ENCODE data around the gene RIPOR2.
"Not testable (repeated sequence)": the region's sequence is repeated elsewhere in the genome, so short reads cannot be mapped to it uniquely, and the experiment has no call there.

The RIPOR2 gene

GRCh38 chr6:24951811-24952299, 16.1 kb upstream of the RIPOR2 start:
- Histone ChIP-seq H3K4me3 (ENCODE audit: low read length in 2 of 2) (no peak overlapping the region), H3K9me3 (ENCODE audit: control insufficient read depth in 2 of 2, low read length in 2 of 2) (no peaks in the 10 kb centered on the region), H3K27me3 (ENCODE audit: control insufficient read depth in 1 of 2, insufficient read depth in 2 of 2, low read length in 2 of 2) (no peaks in the 10 kb centered on the region), H3K36me3 (ENCODE audit: control insufficient read depth in 2 of 2, insufficient read depth in 2 of 2, low read length in 2 of 2) (no peaks in the 10 kb centered on the region), H3K27ac (ENCODE audit: low read length) (no peak overlapping the region), H3K4me1 (ENCODE audit: control insufficient read depth, insufficient read depth, low read length) (no peaks in the 10 kb centered on the region), H3K9ac (ENCODE audit: low read length in 2 of 2) (no peak overlapping the region)

GRCh38 chr6:24950218-24950941, 14.6 kb upstream of the RIPOR2 start:
- Histone ChIP-seq H3K27me3 (ENCODE audit: control insufficient read depth in 1 of 2, insufficient read depth in 2 of 2, low read length in 2 of 2) (no peaks in the 10 kb centered on the region), H3K9me3 (ENCODE audit: control insufficient read depth in 2 of 2, low read length in 2 of 2) (no peaks in the 10 kb centered on the region), H3K27ac (ENCODE audit: low read length) (no peak overlapping the region), H3K4me3 (ENCODE audit: low read length in 2 of 2) (no peak overlapping the region), H3K36me3 (ENCODE audit: control insufficient read depth in 2 of 2, insufficient read depth in 2 of 2, low read length in 2 of 2) (no peaks in the 10 kb centered on the region), H3K4me1 (ENCODE audit: control insufficient read depth, insufficient read depth, low read length) (no peaks in the 10 kb centered on the region), H3K9ac (ENCODE audit: low read length in 2 of 2) (no peak overlapping the region)

GRCh38 chr6:24949020-24949569, 13.3 kb upstream of the RIPOR2 start:
- Histone ChIP-seq H3K9ac (ENCODE audit: low read length in 2 of 2) (no peak overlapping the region), H3K27me3 (ENCODE audit: control insufficient read depth in 1 of 2, insufficient read depth in 2 of 2, low read length in 2 of 2) (no peaks in the 10 kb centered on the region), H3K9me3 (ENCODE audit: control insufficient read depth in 2 of 2, low read length in 2 of 2) (no peaks in the 10 kb centered on the region), H3K36me3 (ENCODE audit: control insufficient read depth in 2 of 2, insufficient read depth in 2 of 2, low read length in 2 of 2) (no peaks in the 10 kb centered on the region), H3K4me3 (ENCODE audit: low read length in 2 of 2) (no peak overlapping the region), H3K27ac (ENCODE audit: low read length) (no peak overlapping the region), H3K4me1 (ENCODE audit: control insufficient read depth, insufficient read depth, low read length) (no peaks in the 10 kb centered on the region)

- H3K27ac ChIP-seq (ENCODE audit: low read length); H3K4me1 ChIP-seq (ENCODE audit: control insufficient read depth, insufficient read depth, low read length): not testable (repeated sequence)
These were observed 12.5 kb upstream of the RIPOR2 start for GRCh38 chr6:24948261-24948660.

GRCh38 chr6:24947636-24948035, 11.9 kb upstream of the RIPOR2 start:
- Histone ChIP-seq H3K9me3 (ENCODE audit: control insufficient read depth in 2 of 2, low read length in 2 of 2) (no peaks in the 10 kb centered on the region), H3K27me3 (ENCODE audit: control insufficient read depth in 1 of 2, insufficient read depth in 2 of 2, low read length in 2 of 2) (no peaks in the 10 kb centered on the region), H3K9ac (ENCODE audit: low read length in 2 of 2) (no peak overlapping the region), H3K4me1 (ENCODE audit: control insufficient read depth, insufficient read depth, low read length) (no peaks in the 10 kb centered on the region), H3K4me3 (ENCODE audit: low read length in 2 of 2) (no peak overlapping the region), H3K27ac (ENCODE audit: low read length) (no peak overlapping the region), H3K36me3 (ENCODE audit: control insufficient read depth in 2 of 2, insufficient read depth in 2 of 2, low read length in 2 of 2) (no peaks in the 10 kb centered on the region)

More at GRCh38 chr6:24948261-24948660, 12.5 kb upstream of the RIPOR2 start:
- not testable (repeated sequence) for H3K27me3 ChIP-seq (ENCODE audit: control insufficient read depth in 1 of 2, insufficient read depth in 2 of 2, low read length in 2 of 2); H3K4me3 ChIP-seq (ENCODE audit: low read length in 2 of 2); H3K9me3 ChIP-seq (ENCODE audit: control insufficient read depth in 2 of 2, low read length in 2 of 2); H3K9ac ChIP-seq (ENCODE audit: low read length in 2 of 2); H3K36me3 ChIP-seq (ENCODE audit: control insufficient read depth in 2 of 2, insufficient read depth in 2 of 2, low read length in 2 of 2)

- Histone ChIP-seq H3K4me1 (ENCODE audit: control insufficient read depth, insufficient read depth, low read length) (no peaks in the 10 kb centered on the region), H3K27me3 (ENCODE audit: control insufficient read depth in 1 of 2, insufficient read depth in 2 of 2, low read length in 2 of 2) (no peaks in the 10 kb centered on the region), H3K9me3 (ENCODE audit: control insufficient read depth in 2 of 2, low read length in 2 of 2) (peaks cover 0 to 3% of the 10 kb centered on the region in 2 donors), H3K4me3 (ENCODE audit: low read length in 2 of 2) (no peak overlapping the region), H3K27ac (ENCODE audit: low read length) (no peak overlapping the region), H3K36me3 (ENCODE audit: control insufficient read depth in 2 of 2, insufficient read depth in 2 of 2, low read length in 2 of 2) (no peaks in the 10 kb centered on the region), H3K9ac (ENCODE audit: low read length in 2 of 2) (no peak overlapping the region)
These were observed 9.3 kb upstream of the RIPOR2 start for GRCh38 chr6:24945054-24945453.

- Histone ChIP-seq H3K9ac (ENCODE audit: low read length in 2 of 2) (no peak overlapping the region), H3K36me3 (ENCODE audit: control insufficient read depth in 2 of 2, insufficient read depth in 2 of 2, low read length in 2 of 2) (no peaks in the 10 kb centered on the region), H3K4me3 (ENCODE audit: low read length in 2 of 2) (no peak overlapping the region), H3K9me3 (ENCODE audit: control insufficient read depth in 2 of 2, low read length in 2 of 2) (peaks cover 0 to 3% of the 10 kb centered on the region in 2 donors), H3K27ac (ENCODE audit: low read length) (no peak overlapping the region), H3K27me3 (ENCODE audit: control insufficient read depth in 1 of 2, insufficient read depth in 2 of 2, low read length in 2 of 2) (no peaks in the 10 kb centered on the region), H3K4me1 (ENCODE audit: control insufficient read depth, insufficient read depth, low read length) (no peaks in the 10 kb centered on the region)
These were observed 8.0 kb upstream of the RIPOR2 start for GRCh38 chr6:24943774-24944173.

- Histone ChIP-seq H3K4me3 (ENCODE audit: low read length in 2 of 2) (no peak overlapping the region), H3K27ac (ENCODE audit: low read length) (no peak overlapping the region), H3K4me1 (ENCODE audit: control insufficient read depth, insufficient read depth, low read length) (no peaks in the 10 kb centered on the region)
These were observed 4.7 kb upstream of the RIPOR2 start for GRCh38 chr6:24940311-24940917.

GRCh38 chr6:24936641-24937317, 1.0 kb upstream of the RIPOR2 start:
- Histone ChIP-seq H3K36me3 (ENCODE audit: control insufficient read depth in 2 of 2, insufficient read depth in 2 of 2, low read length in 2 of 2) (no peaks in the 10 kb centered on the region), H3K27ac (ENCODE audit: low read length) (no peak overlapping the region)

More at GRCh38 chr6:24940311-24940917, 4.7 kb upstream of the RIPOR2 start:
- Histone ChIP-seq H3K9me3 (ENCODE audit: control insufficient read depth in 2 of 2, low read length in 2 of 2) (peaks cover 0 to 3% of the 10 kb centered on the region in 2 donors), H3K36me3 (ENCODE audit: control insufficient read depth in 2 of 2, insufficient read depth in 2 of 2, low read length in 2 of 2) (no peaks in the 10 kb centered on the region), H3K9ac (ENCODE audit: low read length in 2 of 2) (no peak overlapping the region), H3K27me3 (ENCODE audit: control insufficient read depth in 1 of 2, insufficient read depth in 2 of 2, low read length in 2 of 2) (no peaks in the 10 kb centered on the region)

GRCh38 chr6:24933868-24934401, 1.8 kb downstream of the RIPOR2 start:
- no peak overlapping the region for H3K27ac ChIP-seq (ENCODE audit: low read length)
- H3K27me3 ChIP-seq (ENCODE audit: control insufficient read depth in 1 of 2, insufficient read depth in 2 of 2, low read length in 2 of 2): no peaks in the 10 kb centered on the region
- H3K4me3 ChIP-seq (ENCODE audit: low read length in 2 of 2): no peak overlapping the region
- no peaks in the 10 kb centered on the region for H3K9me3 ChIP-seq (ENCODE audit: control insufficient read depth in 2 of 2, low read length in 2 of 2)
- H3K36me3 ChIP-seq (ENCODE audit: control insufficient read depth in 2 of 2, insufficient read depth in 2 of 2, low read length in 2 of 2): no peaks in the 10 kb centered on the region
- H3K4me1 ChIP-seq (ENCODE audit: control insufficient read depth, insufficient read depth, low read length): peaks cover 15% of the 10 kb centered on the region
- no peak overlapping the region for H3K9ac ChIP-seq (ENCODE audit: low read length in 2 of 2)

More at GRCh38 chr6:24936641-24937317, 1.0 kb upstream of the RIPOR2 start:
- no peak overlapping the region for H3K9ac ChIP-seq (ENCODE audit: low read length in 2 of 2)
- H3K27me3 ChIP-seq (ENCODE audit: control insufficient read depth in 1 of 2, insufficient read depth in 2 of 2, low read length in 2 of 2): no peaks in the 10 kb centered on the region
- peaks cover 0 to 3% of the 10 kb centered on the region in 2 donors for H3K9me3 ChIP-seq (ENCODE audit: control insufficient read depth in 2 of 2, low read length in 2 of 2)
- no peaks in the 10 kb centered on the region for H3K4me1 ChIP-seq (ENCODE audit: control insufficient read depth, insufficient read depth, low read length)
- no peak overlapping the region for H3K4me3 ChIP-seq (ENCODE audit: low read length in 2 of 2)

Measured in stomach smooth muscle (tissue), 2 donors.